Endothelial cell (in vitro differentiated cells): ENCODE results near the gene ERP29. TPM values are rescaled to one million over a fixed set of nuclear protein-coding genes. Genes with fewer than 3 reads are reported as not detected.
A peak's percentile ranks its signal among the peaks of the same experiment; 100 is the strongest.

Experiments used
- DNase-seq: peaks from one replicate; pipeline ENCODE4 v3.0.0; 2021; ENCODE audit warnings: low spot score
- H3K27ac Mint-ChIP-seq: one replicate; pipeline ENCODE4 v1.8.0; 2021; ENCODE audit warnings: mixed read lengths, inconsistent platforms; ENCODE audit not compliant: unreplicated experiment
- H3K27me3 Mint-ChIP-seq: one replicate; pipeline ENCODE4 v1.8.0; 2021; ENCODE audit warnings: mild to moderate bottlenecking, moderate library complexity, mixed read lengths, inconsistent platforms; ENCODE audit not compliant: unreplicated experiment
- H3K36me3 Mint-ChIP-seq: one replicate; pipeline ENCODE4 v1.8.0; 2021; ENCODE audit warnings: mild to moderate bottlenecking, low read depth, mixed read lengths, inconsistent platforms; ENCODE audit not compliant: unreplicated experiment
- H3K4me1 Mint-ChIP-seq: one replicate; pipeline ENCODE4 v1.8.0; 2021; ENCODE audit warnings: mild to moderate bottlenecking, mixed read lengths, inconsistent platforms; ENCODE audit not compliant: unreplicated experiment
- H3K4me3 Mint-ChIP-seq: one replicate; pipeline ENCODE4 v1.8.0; 2021; ENCODE audit warnings: mild to moderate bottlenecking, mixed read lengths, inconsistent platforms; ENCODE audit not compliant: unreplicated experiment
- H3K9me3 Mint-ChIP-seq: one replicate; pipeline ENCODE4 v1.8.0; 2021; ENCODE audit warnings: mixed read lengths, inconsistent platforms; ENCODE audit not compliant: unreplicated experiment
- CTCF ChIP-seq: fragments of 200-600 bp; sonication (generic); IDR thresholded peaks from one replicate; pipeline ENCODE4 v1.5.0; 2021; ENCODE audit warnings: antibody characterized with exemption; ENCODE audit not compliant: unreplicated experiment
- total RNA-seq: library from RNA; stranded (reverse); fragmentation: NEBNext Ultra II Directional; extraction: Animal tissue kit (Norgen Biotek cat#: 25700); gene quantifications from one replicate; pipeline ENCODE4 v1.2.1, GENCODE V29; 2021; ENCODE audit not compliant: unreplicated experiment

The ERP29 gene
- total RNA-seq, 1 donor from 2014 or later, result 150 TPM

GRCh38 chr12:112010415-112011344 lies 2.5 kb upstream of the ERP29 start:
- Mint-ChIP-seq H3K4me3 (peak overlapping the region; percentile 31), H3K27me3 (peaks cover 10% of the 10 kb centered on the region), H3K36me3 (peaks cover 13% of the 10 kb centered on the region), H3K9me3 (no peaks in the 10 kb centered on the region), H3K27ac (no peak overlapping the region), H3K4me1 (peaks cover 27% of the 10 kb centered on the region)
- DNase-seq, result no peak
- TF ChIP-seq CTCF, result no peak

GRCh38 chr12:112011685-112012084 lies 1.5 kb upstream of the ERP29 start:
- Mint-ChIP-seq H3K9me3 (no peaks in the 10 kb centered on the region), H3K27me3 (peaks cover 12% of the 10 kb centered on the region), H3K4me3 (peak overlapping the region; percentile 96), H3K27ac (no peak overlapping the region), H3K4me1 (peaks cover 33% of the 10 kb centered on the region), H3K36me3 (peaks cover 20% of the 10 kb centered on the region)
- no peak for TF ChIP-seq CTCF
- no peak for DNase-seq

GRCh38 chr12:112013601-112014402 lies 576 bp downstream of the ERP29 start:
- peaks cover 27% of the 10 kb centered on the region for H3K36me3 Mint-ChIP-seq
- H3K27me3 Mint-ChIP-seq, result peaks cover 12% of the 10 kb centered on the region
- peak overlapping the region; percentile 84 for H3K4me3 Mint-ChIP-seq
- DNase-seq, result peak; percentile 56
- peak overlapping the region; percentile 65 for H3K27ac Mint-ChIP-seq
- no peaks in the 10 kb centered on the region for H3K9me3 Mint-ChIP-seq
- H3K4me1 Mint-ChIP-seq, result peaks cover 33% of the 10 kb centered on the region
- peak; percentile 12 for TF ChIP-seq CTCF

GRCh38 chr12:112015938-112016337 lies 2.7 kb downstream of the ERP29 start:
- Mint-ChIP-seq H3K4me3 (peak overlapping the region; percentile 85), H3K36me3 (peaks cover 30% of the 10 kb centered on the region), H3K9me3 (no peaks in the 10 kb centered on the region), H3K27ac (peak overlapping the region; percentile 81), H3K4me1 (peaks cover 33% of the 10 kb centered on the region), H3K27me3 (peaks cover 12% of the 10 kb centered on the region)
- no peak for TF ChIP-seq CTCF
- no peak for DNase-seq
